Fibroblast of villous mesenchyme (primary cell): ENCODE measurements around the gene CALR3. TPM values are rescaled to one million over a fixed set of nuclear protein-coding genes. Genes with fewer than 3 reads are reported as not detected.
"Not testable (repeated sequence)": the region's sequence is repeated elsewhere in the genome, so short reads cannot be mapped to it uniquely, and the experiment has no call there.

Source experiments
- DNase-seq: peaks from one replicate; pipeline ENCODE4 v3.0.0-alpha.2; 2010; ENCODE audit warnings: low read depth
- H3K4me3 ChIP-seq: 2 replicates; pipeline ENCODE4 v1.5.1; 2011; ENCODE audit warnings: low read depth, mild to moderate bottlenecking, low read length
- total RNA-seq: library from RNA; depleted of rRNA; stranded (reverse); fragments of >200 nt; gene quantifications from 2 replicates; pipeline ENCODE4 v1.2.3, GENCODE V29; 2012
- TF ChIP-seq, protein P1 (sequence below): IDR thresholded peaks from 2 replicates; pipeline ENCODE4 v1.5.1; 2012; ENCODE audit warnings: low read depth, mild to moderate bottlenecking, low read length; ENCODE audit not compliant: insufficient read depth

Gene CALR3
- total RNA-seq, 1 donor = not detected

DNA sequence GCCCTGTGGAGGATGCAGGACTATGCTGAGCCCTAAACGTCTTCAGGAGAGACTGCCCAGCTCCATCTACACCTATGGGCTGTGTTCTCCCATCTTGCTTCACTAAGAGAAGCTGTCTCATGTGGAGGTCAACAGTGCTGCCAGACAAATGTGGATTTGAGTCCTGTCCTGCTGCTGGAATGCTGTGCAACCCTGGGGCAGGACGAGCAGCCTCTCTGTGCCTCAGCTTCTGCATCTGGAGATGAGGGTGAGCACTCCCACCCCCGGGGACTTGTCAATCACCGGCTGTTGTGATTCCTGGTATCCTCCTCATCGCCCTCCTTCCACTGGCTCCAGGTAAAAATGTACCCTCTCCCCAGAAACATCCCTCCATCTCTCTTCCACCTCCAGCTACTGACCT, 40.5 kb downstream of the CALR3 start:
- no peak for DNase-seq
- TF ChIP-seq, protein P1, sequence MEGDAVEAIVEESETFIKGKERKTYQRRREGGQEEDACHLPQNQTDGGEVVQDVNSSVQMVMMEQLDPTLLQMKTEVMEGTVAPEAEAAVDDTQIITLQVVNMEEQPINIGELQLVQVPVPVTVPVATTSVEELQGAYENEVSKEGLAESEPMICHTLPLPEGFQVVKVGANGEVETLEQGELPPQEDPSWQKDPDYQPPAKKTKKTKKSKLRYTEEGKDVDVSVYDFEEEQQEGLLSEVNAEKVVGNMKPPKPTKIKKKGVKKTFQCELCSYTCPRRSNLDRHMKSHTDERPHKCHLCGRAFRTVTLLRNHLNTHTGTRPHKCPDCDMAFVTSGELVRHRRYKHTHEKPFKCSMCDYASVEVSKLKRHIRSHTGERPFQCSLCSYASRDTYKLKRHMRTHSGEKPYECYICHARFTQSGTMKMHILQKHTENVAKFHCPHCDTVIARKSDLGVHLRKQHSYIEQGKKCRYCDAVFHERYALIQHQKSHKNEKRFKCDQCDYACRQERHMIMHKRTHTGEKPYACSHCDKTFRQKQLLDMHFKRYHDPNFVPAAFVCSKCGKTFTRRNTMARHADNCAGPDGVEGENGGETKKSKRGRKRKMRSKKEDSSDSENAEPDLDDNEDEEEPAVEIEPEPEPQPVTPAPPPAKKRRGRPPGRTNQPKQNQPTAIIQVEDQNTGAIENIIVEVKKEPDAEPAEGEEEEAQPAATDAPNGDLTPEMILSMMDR = no peak
- H3K4me3 ChIP-seq = no peak overlapping the region

DNA sequence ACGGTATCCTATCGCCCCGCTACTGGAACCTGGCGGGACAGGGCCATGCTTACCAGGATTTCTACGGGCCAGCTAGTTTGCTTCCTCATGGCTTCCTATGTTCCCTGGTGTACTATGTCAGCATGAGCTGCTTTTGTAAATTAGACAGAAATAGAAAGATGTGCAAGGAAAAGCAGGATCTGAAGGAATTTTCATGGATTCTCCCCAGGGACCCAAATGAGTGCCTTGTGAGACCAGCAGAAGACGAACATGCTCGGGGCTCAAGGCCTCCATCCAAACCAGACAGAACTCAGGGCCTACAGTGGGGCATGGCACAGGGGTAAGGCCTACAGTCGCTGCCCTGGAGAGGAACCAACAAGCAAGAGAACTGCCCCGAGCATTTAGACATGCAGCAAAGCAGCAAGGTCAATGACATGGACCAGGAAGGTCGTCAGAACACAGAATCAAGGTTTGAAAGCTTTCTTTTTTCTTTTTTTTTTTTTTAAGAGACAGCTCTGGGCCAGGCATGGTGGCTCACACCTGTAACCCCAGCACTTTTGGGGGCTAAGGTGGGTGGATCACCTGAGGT, 41.5 kb downstream of the CALR3 start:
- H3K4me3 ChIP-seq = no peak overlapping the region
- no peak for DNase-seq
- TF ChIP-seq, protein P1 = no peak

DNA sequence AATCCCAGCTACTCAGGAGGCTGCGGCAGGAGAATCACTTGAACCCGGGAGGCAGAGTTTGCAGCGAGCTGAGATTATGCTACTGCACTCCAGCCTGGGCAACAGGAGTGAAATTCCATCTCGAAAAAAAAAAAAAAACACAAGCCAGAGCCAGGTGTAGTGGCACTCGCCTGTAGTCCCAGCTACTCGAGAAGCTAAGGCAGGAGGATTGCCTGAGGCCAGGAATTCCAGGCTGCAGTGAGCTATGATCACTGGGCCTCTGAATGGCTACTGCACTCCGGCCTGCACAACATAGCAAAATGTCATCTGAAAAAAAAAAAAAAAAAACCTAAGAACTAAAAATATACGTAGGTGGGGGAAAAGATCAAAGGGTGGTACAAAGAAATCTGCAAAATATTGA, 43.6 kb downstream of the CALR3 start:
- TF ChIP-seq, protein P1 = no peak
- H3K4me3 ChIP-seq = no peak overlapping the region
- no peak for DNase-seq

- no peak overlapping the region for H3K4me3 ChIP-seq
- TF ChIP-seq, protein P1 = no peak
- DNase-seq = no peak
Measured at GRCh38 chr19:16449330-16449961, 46.5 kb downstream of the CALR3 start.

- not testable (repeated sequence) for H3K4me3 ChIP-seq, DNase-seq
Measured at GRCh38 chr19:16448872-16449271, 47.1 kb downstream of the CALR3 start.

DNA sequence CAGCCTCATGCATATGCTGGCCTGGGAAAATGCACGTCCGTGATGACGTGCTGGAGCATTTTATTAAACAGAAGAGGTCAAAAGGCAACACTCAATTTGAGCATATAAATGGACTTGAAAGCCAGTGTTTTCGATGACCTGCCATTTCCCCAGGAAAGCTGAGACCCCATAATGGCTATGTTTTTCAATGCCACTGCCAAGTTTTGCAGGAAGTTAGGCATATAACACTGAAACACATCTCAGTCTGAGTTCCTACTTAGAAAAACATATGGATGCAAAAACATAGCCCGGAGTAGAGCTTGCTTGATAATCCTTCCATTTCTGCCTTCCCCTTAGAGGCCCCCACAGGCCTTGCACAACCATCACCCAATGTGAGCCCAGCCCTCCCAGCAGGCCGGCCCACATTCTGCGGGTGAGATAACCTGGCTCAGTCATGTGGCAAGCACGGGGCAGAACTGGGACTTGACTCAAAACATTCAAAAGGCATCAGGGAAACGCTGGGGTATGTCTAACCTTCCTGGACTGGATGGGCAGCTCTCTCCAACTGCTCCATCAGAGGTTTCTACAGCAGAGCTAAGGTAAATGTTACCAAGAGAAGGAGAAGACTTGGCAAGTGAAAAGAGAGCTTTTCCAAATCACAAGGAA, 49.1 kb downstream of the CALR3 start:
- DNase-seq = peak; percentile 98
- peak overlapping the region; percentile 10 for H3K4me3 ChIP-seq
- TF ChIP-seq, protein P1 = no peak

DNA sequence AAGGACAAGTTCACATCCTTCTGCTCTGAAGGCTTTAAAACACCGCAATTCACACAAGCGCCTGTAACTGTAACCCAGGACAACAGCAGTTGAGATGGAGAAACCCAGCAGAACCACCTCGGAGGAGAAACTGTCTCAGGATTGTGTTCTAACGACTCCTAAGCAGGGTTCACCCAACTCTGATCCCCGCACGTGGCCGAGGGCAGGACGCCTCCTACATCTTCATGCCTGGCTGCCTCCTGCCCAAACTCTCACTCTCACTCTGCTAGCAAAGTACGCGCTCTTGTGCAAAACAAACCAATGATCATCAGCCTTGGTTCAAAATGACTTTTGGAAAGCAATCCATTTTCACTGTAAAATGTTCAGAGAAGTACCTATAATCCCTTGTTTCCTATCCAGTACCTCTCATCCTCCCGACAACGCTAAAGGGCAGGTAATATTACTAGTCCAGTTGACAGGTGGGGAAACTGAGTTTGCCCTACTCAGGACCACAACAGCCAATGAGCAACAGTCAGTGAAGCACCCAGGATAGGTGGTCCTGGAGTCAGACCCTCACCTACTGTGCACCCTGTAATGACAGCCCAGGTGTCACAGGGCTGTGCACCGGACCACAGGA, 49.8 kb downstream of the CALR3 start:
- TF ChIP-seq, protein P1 = no peak
- DNase-seq = no peak
- no peak overlapping the region for H3K4me3 ChIP-seq
